Measurements from ENCODE around the gene USP34.
A peak's percentile ranks its signal among the peaks of the same experiment; 100 is the strongest.
"Not testable (repeated sequence)": the region's sequence is repeated elsewhere in the genome, so short reads cannot be mapped to it uniquely, and the experiment has no call there.

Gene USP34

DNA sequence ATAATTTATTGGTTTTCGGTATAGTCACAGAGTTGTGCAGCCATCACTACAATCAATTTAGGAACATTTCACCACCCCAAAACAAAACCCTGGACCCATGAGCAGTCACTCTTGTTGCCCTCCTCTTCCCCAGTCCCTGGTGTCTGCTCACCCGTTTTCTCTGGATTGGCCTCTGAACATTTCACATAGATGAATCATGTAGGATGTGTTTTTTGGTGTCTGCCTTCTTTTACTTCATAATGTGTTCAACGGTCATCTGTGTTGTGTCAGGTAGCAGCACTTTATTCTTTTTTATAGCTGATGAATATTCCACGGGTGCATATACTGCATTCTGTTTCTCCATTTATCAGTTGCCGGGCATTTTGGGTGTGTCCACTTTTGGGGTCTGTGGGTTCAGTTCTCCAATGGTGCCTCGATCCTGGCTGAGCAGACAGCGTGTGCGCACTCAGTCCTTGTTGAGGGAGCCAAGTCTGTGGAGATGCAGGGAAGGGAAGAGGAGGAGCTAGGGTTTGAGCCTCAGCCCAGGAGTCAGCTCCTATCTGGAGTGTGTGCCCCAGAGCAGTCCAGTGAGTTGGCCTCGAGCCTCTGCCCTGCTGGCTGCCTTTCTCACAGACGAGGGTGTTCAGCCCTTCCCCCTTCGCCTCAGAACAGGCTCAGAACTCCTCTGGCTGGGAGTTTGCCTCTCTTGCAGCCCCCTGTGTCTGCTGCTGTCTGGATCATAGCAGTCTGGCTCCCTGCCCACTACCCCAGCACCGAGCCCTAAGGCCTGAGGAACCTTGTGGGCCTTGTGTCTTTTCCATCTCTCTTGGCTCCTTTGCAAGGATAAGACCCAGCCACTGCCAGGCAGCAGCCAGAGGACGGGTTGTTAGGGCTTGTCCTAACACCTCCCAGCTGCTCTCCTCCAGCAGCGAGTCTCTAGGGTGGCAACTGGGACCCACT, 290.9 kb downstream of the USP34 start:
- no peak for DNase-seq

- DNase-seq, result peak in 1 of 2 donors; percentile 31
Observed at GRCh38 chr2:61178603-61179545, 292.0 kb downstream of the USP34 start.

- peak; percentile 27 to 55 for DNase-seq
Observed at GRCh38 chr2:61177727-61178549, 292.9 kb downstream of the USP34 start.

DNA sequence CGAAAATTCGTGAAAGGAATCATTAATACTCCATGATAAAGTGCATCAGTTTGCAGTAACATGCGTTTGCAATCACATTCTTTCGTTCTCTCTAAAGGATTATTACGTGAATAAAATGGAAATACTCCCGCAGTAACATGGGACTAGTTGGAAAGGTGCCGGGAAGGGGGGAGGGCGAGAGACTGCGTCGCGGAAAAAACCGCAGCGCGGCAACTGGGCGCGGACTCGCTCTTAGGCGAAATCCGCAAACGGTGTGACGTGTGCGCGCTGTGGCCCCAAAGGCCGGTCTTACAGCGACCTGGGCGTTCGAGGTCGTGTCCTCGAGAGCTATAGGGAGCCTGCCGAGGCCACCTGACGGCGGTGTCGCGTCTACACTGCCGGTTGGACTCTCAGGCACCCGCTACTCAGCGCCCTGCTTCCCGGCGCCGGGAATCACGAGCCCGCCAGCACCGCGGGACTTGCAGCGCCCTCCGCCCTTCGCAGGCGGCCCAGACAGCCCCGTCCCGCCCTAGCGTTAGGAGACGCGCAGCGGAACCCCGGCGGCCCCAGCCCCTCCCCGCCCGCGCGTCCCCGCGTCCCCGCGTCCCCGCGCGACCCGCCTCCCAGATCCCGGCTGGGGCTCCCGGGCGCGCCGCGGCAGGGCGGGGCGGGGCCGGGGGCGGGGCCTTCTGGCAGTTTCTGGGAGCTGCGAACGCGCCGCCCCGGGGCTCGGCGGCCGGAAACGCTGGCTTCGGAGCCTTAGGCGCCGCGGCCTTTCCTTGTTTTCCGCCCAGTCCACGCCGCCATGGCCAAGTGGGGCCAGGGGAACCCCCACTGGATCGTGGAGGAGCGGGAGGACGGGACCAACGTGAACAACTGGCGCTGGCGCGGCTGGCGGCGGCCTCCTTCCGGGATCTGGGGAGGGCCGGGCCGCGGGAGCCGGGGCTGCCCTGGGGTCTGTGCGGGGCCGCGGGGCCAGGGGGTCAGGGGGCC, 293.8 kb downstream of the USP34 start:
- peak; percentile 92 to 93 for DNase-seq

DNA sequence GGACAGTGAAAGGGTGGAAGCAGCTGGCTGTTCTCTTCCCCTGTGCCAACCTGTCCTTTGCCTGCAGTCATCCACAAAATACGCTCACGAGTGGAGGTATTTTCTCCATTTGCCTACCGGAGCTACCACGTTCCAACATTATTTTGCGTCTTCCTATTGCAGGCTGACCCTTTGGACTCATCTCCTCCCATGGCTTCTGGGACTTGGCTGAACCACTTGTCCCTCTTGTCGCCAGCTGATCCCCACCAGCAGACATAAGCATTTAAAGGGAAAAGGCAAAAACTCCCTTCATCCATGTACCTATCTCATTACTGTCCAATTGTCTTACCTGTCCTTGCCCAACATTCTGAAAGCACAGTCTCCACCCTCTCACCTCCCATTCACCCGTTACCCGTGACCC, 295.9 kb downstream of the USP34 start:
- no peak for DNase-seq

DNA sequence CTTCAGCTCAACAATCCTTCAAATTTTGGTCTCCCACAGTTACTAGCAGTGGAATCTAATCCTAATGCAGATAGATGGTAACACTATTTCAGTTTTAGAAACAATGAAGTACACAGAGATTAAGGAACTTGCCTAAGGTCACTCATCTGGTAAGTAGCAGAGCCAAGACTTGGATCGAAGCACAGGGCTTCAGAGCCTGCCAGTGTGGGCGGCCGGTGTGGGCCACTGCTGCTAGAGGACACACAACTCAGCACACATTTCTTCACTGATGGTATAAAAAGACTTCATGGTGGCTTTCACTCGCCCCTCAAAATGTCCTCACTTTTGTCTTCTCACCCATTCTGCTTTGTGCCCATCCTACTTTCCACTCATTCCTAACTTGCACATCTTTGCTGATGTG, 297.8 kb downstream of the USP34 start:
- DNase-seq, result no peak

DNA sequence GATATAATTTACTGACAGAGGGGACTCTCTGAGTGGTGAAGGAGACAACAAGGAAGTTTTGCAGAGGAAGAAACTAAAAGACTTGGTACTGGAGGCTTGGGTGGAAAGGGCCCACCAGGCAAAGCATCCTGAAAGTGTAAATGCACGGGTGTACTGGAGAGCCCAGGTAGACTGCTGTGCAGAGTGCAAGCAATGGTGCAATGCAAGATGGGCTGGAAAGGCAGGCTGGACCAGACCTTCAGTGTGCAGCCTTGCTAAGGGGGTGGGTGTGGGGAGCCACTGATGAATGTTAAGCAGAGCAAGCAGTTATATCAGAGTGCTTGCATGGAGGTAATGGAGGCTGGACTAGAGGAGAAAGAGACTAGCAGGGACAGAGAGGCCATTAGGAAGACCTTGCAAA, 298.2 kb downstream of the USP34 start:
- no peak for DNase-seq

- no peak for DNase-seq
Observed at GRCh38 chr2:61167579-61167978, 303.3 kb downstream of the USP34 start.

DNA sequence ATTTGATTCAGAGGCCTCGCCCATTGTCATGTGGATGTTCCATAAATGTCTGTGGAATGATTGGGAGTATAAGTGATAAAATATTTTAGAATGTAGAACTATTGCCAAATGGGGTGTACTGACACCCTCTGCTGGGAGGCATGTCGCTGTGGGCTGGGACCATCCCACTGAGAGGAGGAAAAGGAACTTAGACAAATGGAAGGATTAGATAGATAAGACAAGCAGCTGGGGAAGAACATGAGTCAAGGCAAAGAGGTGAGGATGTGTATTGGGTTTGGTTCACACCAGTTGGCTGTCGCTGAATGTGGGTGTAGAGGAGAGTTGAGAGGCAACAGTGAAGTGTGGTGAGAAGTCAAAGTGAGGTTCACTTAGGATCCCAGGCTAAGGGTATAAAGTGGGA, 304.9 kb downstream of the USP34 start:
- DNase-seq, result no peak

DNA sequence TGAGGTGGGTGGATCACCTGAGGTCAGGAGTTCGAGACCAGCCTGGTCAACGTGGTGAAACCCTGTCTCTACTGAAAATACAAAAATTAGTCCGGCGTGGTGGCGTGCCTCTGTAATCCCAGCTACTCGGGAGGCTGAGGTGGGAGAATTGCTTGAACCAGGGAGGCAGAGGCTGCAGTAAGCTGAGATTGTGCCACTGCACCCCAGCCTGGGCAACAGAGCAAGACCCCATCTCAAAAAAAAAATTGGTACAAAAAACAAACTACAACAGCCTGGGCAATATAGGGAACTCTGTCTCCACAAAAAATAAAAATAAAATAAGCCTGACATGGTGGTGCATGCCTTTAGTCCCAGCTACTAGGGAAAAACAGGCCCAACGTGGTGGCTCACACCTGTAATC, 305.8 kb downstream of the USP34 start:
- DNase-seq, result not testable (repeated sequence)

GRCh38 chr2:61162721-61163120, 308.2 kb downstream of the USP34 start:
- DNase-seq, result no peak

- DNase-seq, result no peak
Observed at GRCh38 chr2:61161888-61162287, 309.0 kb downstream of the USP34 start, which contains the start of gene C2orf74. C2orf74 (plus strand) TSS chr2:61162188; CDS start chr2:61162515, 327 bp downstream.

DNA sequence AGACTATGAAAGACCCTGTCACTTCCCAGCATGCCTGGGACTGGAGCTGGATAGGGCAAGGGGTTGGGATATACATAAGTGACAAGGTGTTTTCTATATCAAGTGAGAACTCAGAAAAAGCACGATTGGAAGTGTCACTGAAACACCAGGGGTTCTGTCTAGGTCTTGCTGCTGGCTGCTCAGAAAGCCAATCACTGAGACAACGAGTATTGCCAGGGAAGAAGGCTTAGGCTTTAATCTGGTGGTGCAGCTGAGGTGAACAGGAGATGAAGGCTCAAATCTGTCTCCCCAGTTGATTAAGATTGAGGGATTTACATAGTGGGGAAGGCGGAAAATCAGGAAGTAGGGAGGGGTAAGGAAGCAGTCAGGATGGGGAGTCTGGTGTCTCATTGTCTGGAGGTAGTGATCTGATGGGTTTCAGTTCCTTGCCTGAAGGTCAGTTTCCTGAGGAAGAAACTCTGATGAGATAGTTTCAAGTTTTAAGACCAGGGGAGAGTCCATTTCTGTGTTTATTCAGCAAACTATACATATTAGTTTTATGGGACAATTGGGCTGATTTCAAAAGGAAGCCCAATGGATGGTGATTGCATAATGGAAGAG, 312.4 kb downstream of the USP34 start:
- no peak for DNase-seq

DNA sequence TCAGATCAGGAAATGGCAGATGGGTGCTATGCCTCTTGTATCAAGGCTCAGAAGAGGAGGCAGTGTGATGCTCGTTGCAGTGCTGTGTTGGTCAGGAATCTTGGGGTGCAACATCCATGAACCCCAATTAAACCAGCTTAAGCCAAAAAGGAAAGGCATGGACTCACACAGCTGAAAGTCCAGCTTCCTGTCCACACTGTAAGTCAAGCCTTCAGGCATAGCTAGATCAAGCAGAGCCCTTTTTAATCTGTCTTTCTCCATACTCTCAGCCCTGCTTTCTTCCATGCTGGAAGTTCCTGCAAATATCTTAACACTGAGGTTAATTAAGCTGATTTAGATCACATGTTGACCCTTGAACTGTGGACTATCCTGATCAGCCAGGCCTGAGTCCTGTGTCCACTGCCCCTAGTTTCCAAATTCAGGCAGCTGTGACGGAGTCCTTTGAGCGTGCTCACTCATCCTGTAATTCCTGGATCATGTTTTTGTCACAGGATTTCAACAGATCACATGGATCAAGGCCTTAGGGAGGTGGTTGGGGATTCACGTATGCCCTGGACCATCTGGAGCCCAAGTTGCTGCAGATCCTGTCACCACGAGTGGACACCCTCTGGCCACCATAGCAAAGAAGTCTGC, 313.4 kb downstream of the USP34 start:
- no peak for DNase-seq

GRCh38 chr2:61151436-61151835, 319.5 kb downstream of the USP34 start:
- DNase-seq, result no peak

GRCh38 chr2:61149074-61149473, 321.8 kb downstream of the USP34 start:
- DNase-seq, result no peak

DNA sequence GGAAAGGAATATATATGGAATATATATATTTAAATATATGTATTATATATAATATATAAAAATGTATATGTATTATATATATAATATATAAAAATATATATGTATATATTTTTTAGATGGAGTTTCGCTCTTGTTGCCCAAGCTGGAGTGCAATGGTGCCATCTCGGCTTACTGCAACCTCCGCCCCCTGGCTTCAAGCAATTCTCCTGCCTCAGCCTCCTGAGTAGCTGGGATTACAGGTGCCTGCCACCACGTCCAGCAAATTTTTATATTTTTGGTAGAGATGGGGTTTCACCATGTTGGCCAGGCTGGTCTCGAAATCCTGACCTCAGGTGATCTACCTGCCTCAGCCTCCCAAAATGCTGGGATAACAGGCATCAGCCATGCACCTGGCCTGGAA, 322.8 kb downstream of the USP34 start:
- DNase-seq, result not testable (repeated sequence)

DNA sequence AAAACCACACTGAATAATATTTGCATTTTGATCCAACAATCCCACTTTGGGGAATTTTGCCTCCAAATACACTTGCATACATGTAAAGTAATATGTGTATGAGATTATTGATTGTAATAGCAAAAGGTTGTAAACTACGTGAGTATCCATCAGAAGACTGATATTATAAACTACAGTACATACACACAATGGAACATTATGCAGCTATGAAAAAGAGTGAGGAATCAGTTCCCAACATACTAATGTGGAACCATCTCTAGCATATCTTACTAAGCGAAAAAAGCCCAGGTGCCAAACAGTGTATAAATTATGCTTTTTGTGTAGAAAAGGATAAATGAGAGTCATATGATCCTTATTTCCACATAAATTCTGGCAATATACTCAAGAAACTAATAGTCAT, 324.9 kb downstream of the USP34 start:
- DNase-seq, result no peak

- DNase-seq, result peak; percentile 96
Observed at GRCh38 chr2:61144697-61145268, 326.1 kb downstream of the USP34 start.

DNA sequence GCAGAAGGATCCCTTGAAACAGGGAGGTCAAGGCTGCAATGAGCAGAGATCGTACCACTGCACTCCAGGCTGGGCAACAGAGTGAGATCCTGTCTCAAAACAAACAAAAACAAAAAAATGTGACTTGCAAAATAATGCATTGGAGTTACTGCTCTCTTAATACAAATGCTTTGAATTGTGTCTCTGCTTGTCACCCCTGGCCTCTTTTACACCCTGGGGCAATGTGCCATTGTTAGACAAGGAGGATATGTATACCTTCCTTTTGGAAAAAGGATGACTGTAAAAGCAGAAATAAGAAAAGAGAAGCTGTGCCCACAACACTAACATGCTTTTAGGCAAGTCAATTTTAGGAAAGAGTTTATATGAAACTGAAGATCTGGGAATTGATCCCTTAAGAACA, 329.7 kb downstream of the USP34 start:
- no peak for DNase-seq

All from CD4-positive, alpha-beta T cell treated with Interleukin-4 for 1 hour (primary cell).